GM18511 (cell line): ENCODE results near the gene OSBPL8.
"Not testable (repeated sequence)": the region's sequence is repeated elsewhere in the genome, so short reads cannot be mapped to it uniquely, and the experiment has no call there.

Source experiments
- ATAC-seq: cut with Tn5 transposase; IDR thresholded peaks from one replicate; pipeline ENCODE4 v1.9.1; 2021; ENCODE audit warnings: mild to moderate bottlenecking, moderate library complexity; ENCODE audit not compliant: unreplicated experiment

OSBPL8 gene

DNA sequence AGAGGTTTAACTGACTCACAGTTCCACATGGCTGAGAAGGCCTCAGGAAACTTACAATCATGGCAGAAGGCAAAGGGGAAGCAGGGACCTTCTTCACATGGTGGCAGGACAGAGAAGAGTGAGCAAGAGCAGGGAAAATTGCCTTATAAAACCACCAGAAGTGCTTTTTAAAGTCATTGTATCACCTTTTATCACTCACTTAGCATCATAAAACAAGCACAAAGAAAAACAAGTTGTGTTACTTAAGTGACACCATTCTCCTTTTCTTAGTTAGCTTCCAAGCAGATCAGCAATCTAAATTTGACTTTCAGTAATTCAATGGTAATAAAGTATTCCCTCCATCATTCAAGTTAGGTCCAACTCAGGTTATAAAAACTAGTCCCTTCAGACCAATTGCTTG, 28.5 kb downstream of the OSBPL8 start:
- ATAC-seq, result no peak

DNA sequence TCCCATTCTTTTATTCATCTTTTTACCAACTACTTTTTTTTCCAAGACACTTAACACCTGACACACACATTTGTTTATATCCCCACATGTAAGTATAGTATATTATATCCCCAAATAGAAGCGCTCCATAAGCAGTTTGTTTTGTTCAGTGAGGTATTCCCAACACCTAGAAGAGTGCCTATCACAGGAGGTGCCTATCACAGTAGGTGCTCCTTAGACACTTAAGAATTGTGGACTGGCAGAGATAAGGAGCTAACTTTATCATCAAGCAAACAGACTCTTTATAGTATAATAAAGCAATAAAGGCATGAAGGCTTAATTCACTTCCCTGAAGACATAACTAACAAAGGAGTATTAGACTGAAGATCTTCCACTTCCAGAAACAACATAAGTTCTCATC, 29.1 kb downstream of the OSBPL8 start:
- ATAC-seq, result no peak

DNA sequence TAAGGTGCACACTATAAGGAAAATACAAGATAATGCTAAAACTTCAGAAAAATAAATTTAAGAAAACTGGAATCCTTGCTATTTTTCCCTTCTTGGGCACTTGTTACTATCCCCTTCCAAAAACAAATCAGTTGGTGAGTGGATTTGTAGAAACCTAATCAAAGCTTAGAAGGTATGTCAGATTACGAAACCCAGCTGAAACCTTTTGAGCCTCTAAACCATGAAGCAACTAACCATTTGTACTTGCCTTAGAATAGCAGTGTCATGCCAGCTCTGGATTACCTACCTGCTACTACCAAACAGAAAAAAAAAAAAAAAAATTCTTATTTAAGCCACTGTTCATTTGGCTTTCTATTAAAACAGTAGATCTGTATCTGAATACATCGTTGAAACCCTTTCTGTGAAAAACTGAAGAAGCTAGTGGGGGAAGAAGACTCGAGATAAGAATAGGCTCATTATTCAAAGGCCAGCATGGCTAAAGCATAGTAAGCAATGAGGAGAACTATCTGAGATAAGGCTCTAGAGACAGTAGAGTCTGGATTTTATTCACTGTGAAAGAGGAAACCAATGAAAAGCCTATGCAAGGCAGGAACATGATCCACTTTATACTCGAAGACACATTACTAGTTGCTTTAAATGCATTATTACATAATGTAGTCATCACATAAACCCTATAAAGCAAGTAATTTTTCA, 30.2 kb downstream of the OSBPL8 start:
- ATAC-seq, result no peak

DNA sequence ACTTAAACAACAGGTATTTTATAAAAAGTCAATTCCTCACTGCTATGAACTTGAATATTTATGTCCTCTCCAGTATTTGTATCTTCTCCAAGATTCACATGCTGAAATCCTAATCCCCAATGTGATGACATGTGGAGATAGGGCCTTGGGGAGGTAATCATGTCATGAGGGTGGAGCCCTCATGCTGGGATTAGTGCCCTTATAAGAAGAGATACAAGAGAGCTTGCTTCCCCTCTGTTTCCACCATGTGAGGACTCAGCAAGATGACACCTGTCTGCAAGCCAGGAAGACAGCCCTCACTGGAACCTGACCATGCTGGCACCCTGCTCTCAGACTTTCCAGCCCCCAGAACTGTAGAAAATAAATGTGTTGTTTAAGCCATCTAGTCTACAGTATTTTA, 36.2 kb downstream of the OSBPL8 start:
- no peak for ATAC-seq

DNA sequence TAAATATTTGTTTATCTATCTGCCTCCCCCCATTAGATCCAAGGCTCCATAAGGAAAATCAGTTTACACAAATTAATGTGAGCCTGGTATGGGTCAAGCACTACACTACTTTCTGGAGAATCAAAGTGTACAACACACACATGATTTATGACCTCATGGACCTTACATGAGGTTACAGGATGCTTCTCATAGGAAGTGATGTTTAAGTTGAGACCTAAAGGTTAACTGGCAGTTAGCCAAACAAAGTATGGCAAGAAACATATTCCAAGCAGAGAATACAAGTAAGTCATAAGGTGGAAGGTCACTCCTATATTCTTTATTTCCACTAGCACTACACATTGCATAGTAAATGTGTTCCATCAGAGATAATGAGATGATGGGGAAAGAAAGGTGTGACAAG, 39.2 kb downstream of the OSBPL8 start:
- ATAC-seq, result no peak

DNA sequence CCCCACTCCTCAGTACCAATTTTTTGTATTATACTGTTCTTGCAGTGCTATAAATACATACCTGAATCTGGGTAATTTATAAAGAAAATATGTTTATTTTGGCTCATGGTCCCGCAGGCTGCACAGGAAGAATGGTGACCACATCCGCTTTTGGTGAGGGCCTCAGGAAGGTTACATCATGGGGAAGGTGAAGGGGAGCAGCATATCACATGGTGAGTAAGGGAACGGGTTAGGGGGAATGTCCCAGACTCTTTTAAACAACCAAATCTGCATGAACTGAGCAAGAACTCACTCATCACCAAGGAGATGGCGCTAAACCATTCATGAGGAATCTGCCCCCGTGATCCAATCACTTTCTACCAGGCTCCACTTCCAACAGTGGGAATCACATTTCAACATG, 40.0 kb downstream of the OSBPL8 start:
- ATAC-seq, result no peak

DNA sequence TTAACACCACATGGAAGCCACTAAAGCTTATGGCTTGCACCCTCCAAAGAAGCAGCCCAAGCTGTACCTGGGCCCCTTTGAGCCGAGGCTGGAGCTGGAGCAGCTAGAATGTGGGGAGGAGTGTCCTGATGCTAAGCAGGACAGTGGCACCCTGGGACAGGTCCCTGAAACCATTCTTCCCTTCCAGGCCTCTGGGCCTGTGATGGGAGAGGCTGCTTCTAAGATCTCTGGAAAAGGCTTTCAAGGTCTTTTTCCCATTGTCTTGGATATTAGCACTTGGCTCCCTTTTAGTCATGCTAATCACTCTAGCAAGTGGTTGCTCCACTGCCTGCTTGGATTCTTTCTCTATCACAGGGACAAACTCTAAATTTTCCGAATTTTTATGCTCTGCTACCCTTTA, 40.9 kb downstream of the OSBPL8 start:
- no peak for ATAC-seq

DNA sequence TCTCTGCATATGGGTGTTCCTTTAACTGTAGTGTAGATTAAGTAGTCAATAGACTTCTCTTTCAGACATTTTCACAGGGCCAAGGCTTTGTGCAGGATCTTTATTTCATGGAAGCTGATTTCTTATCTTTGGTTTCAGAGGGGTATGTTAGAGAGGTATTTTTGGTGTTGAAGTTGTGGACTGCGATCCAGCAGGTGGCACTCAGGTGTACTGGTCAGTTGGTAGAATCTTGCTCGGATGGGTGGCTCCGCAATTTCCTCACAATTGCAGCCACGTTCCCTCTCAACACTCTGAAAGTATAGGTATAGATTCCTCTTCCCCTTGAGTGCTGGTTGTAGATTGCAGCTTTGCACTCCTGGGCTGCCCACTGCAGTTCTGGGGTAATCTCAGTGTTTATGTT, 44.3 kb downstream of the OSBPL8 start:
- no peak for ATAC-seq

DNA sequence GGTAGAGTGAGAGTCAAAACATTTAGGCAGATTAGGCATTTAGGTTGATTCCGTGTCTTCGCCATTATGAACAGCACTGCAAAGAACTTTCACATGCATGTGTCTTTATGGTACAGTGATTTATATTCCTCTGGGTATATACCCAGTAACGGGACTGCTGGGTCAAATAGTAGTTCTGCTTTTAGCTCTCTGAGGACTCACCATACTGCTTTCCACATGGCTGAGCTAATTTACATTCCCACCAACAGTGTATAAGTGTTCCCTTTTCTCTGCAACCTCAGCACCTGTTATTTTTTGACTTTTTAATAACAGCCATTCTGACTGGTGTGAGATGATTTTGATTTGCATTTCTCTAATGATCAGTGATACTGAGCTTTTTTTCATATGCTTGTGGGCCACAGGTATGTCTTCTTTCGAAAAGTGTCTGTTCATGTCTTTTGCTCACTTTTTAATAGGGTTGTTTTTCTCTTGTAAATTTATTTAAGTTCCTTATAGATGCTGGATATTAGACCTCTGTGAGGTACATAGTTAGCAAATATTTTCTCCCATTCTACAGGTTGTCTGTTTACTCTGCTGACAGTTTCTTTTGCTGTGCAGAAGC, 48.4 kb downstream of the OSBPL8 start:
- peak; percentile 97 for ATAC-seq

DNA sequence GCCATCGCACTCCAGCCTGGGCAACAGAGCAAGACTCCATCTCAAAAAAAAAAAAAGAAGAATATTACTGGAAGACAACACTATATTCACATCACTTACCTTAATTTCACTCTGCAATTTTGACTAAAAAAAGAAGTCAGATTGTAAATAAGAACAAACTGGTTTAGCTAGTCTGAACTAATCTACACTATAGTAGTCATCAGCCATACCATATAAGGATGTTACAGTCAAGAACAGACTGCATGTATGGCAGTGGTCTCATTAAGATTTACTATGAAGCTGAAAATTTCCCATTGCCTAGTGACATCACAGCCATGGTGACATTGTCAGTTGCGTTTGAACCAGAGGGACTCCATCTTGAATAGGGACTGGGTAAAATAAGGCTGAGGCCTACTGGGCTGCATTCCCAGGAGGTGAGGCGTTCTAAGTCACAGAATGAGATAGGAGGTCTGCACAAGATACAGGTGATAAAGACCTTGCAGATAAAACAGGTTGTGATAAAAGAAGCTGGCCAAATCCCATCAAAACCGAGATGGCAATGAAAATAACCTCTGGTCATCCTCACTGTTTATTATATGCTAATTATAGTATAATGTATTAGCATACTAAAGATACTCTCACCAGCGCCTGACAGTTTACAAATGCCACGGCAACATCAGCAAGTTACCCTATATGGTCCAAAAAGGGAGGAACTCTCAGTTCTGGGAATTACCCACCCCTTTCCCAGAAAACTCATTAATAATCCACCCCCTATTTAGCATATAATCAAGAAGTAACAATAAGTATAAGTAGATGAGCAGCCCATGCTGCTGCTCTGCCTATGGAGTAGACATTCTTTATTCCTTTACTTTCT, 51.2 kb downstream of the OSBPL8 start:
- no peak for ATAC-seq

DNA sequence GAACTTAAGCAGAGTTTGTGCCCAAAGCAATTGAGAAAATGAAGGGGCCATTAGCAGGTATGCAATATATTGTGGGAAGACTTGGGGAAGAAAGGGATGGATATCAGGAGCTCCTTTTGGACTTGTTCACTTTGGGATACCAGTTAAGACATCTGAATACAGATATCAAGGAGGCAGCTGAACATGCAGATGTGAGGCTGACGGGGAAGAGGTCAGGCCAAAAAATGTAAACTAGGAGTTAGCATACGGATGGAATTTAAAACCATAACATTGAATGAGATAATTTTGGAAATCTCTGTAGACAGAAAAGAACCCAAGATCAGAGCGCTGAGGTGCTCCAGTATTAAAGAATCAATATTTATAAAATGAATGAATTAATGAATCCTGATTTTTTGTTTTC, 53.4 kb downstream of the OSBPL8 start:
- ATAC-seq, result no peak

DNA sequence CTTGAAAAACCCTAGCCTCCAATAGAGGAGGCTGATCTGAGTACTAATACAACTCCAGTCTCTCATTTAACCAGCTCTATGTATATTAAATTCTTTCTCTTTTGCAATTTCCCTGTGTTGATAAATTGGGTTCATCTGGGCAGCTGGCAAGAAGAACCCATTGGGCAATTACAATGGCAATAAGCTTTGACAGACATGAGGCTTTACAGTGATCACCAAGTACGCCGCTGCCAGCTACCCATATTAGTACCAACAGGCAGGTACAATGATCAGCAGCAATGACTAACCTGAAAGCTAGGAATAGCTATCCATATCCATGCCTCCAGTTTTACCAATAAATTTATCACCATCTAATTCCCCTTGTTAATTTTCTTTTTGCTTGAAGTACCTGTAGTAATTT, 54.5 kb downstream of the OSBPL8 start:
- ATAC-seq, result no peak

DNA sequence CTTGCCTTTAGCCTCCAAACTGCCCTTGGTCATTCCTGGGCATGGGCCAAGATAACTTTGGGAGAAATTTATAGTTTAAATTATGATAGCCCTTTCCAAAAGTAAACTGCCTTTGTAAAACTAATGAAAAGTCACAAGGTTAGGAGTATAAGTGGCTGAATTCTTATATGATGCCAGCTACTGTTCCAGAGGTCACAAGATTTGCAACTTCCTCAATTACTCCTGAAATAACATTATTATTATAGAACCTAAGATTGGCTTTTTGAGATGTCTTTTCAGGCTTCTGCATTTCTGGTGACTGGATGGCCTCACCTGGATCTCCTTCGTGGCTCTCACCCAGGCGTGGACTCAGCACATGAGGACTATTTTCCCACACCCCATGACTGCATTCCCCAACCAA, 55.0 kb downstream of the OSBPL8 start:
- no peak for ATAC-seq

DNA sequence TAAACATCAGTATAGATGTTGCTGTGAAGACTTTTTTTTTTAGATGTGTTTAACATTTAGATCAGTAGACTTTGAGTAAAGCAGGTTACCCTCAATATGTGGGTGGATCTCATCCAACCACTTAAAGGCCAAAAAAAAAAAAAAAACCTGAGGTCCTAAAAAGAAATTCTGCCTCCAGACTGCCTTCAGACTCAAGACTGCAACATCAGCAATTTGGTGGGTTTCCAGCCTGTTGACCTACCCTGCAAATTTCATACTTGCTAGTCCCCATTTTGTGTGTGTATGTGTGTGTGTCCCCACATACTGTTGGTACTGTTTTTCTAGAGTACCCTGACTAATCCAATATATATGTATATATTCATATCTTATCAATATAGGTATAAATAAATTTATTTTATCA, 55.6 kb downstream of the OSBPL8 start:
- ATAC-seq, result no peak

DNA sequence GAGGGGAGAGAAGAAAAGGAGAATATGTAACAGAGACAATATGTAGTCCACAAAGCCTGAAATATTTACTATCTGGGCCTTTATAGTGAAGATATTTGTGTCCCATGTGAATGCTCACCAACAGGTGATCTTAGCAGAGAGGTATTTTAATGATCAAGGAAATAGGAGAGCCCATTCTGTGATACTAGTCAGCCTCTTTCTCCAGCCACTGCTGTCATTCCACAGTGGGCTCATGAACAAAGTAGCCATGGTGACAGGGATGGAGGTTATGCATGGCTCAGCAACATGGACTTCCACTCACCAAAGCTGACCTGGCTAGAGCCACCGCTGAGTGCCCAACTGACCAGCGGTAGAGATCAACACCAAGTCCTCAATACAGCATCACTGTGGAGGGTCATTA, 58.2 kb downstream of the OSBPL8 start:
- no peak for ATAC-seq

DNA sequence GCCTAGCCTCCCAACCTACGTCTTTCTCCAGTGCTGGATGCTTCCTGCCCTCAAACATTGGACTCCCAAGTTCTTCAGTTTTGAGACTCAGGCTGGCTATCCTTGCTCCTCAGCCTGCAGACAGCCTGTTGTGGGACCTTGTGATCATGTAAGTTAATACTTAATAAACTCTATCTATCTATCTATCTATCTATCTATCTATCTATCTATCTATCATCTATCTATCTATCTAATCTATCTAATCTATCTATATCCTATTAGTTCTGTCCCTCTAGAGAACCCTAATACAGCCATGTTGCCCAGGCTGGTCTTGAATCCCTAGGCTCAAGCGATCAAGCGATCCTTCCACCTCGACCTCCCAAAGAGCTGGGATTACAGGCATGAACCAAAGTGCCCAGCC, 60.4 kb downstream of the OSBPL8 start:
- not testable (repeated sequence) for ATAC-seq

DNA sequence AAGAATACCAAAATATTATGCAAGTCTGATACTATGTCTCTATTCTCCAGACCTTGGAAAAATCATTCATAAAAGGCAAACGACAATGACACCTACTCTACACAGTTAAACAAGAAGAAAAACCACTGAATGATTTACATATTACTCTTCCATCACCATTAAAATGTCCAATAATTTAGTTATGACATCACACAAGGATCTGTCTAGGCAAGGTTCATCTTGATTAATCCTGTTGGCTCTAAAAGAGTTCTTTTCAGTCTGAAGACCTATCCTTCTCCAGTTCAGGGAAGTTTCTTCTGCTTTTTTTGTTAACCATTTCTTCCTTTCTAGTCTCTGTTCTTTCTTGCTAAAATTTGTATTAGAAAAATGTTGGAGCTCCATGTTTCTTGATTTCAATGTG, 64.0 kb downstream of the OSBPL8 start:
- ATAC-seq, result no peak

DNA sequence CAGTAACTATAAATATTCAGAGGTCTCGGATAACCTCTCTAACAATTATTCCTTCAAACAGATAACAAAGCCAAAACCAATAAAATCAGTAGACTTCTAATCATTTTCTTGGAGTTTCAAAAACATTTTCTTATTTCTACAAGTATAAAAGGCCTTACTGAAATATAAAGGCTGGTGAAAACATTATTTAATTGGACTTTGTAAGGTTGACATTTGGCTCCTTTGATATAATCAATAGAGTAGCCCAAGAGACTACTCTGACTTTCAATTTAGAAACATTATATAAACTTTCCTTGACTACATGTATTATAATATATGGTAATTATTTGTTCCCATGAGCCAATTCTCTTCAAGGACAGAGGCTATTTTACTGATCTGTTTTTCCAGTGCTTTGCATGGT, 68.3 kb downstream of the OSBPL8 start:
- no peak for ATAC-seq

DNA sequence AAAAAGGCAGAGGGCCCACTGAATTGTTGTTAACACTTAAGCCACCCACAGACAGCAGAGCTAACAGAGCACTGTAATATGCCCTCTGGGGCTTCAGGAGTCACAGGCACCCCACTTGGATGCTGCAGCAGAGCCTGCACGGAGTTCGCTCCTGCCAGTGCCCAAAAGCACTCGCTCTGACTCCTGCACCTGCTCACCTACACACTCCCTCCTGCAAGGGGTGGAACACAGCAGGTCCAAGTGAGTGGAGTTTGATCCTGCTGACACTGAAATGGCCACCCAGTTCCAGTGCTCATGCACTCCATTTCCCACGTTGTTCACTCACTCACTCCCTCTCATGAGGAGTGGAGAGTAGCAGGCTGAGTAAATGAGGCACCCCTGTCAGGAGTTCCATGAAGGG, 68.8 kb downstream of the OSBPL8 start:
- ATAC-seq, result no peak

DNA sequence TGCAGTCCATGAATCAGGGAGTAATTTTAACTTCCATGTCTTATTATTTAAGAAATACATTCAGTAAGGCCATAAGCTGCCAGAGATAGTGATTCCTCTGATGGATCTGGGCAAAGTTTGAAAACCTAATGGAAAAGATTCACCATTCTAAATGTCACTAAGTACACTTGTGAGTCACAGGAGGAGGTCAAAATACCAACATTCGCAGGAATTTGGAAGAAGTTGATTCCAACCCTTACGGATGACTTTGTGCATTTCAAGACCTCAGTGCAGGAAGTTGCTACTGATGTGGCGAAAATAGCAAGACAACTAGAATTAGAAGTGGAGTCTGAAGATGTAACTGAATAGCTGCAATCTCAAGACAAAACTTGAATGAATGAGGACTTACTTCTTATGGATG, 69.8 kb downstream of the OSBPL8 start:
- no peak for ATAC-seq

DNA sequence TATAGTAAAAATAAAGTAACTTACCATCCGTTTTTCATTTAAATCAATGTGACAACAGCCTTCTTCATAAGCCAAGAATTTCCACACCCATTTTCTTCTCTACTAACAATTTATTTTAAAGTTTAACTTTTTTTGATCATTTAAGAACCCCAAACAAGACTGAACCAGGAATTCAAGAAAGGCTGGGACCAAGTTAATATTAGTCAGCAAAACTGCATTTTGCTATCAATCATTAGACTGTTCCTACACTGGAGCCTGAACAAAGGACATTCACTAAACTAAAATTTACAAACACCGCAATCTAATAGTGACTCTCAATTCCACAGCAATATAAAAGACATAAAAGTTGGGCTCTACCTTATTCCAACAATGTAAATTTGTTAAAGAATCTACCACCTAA, 73.6 kb downstream of the OSBPL8 start:
- ATAC-seq, result no peak

DNA sequence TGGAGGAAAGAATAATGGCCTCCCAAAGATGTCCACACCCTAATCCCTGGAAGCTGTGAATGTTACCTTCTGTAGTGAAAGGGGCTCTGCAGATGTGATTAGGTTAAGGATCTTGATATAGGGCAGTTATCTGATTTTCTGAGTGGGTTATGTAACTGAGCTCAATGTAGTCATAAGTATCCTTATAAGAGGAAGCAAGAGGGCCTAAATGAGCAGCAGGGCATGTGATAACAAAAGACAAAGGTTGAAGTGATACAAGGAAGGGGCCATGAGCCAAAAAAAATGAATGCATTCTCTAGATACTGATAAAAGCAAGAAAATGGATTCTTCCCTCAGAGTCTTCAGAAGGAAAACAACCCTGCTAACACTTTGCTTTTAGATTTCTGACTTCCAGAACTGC, 78.8 kb downstream of the OSBPL8 start:
- ATAC-seq, result no peak
